ENCODE data around the gene MADD.

MADD gene

GRCh38 chr11:47242596-47243192 lies 27.2 kb upstream of the MADD start:
- no peak for TF ChIP-seq CTCF (IDR thresholded peaks at IDR 0.05; ENCODE audit: low read depth, low read length, missing control alignments)
- DNase-seq (ENCODE audit: low read depth), result no peak
- H3K4me3 ChIP-seq (ENCODE audit: low read depth, low read length), result no peak overlapping the region
- in situ Hi-C loops (cut with HindIII; ENCODE audit: low sequenced_read_pairs), result no loop called here

- in situ Hi-C loops (cut with HindIII; ENCODE audit: low sequenced_read_pairs), result no loop called here
- TF ChIP-seq CTCF (IDR thresholded peaks at IDR 0.05; ENCODE audit: low read depth, low read length, missing control alignments), result no peak
Measured at GRCh38 chr11:47243454-47243853, 26.5 kb upstream of the MADD start.

GRCh38 chr11:47244448-47245350 lies 25.2 kb upstream of the MADD start:
- no peak for DNase-seq (ENCODE audit: low read depth)
- in situ Hi-C loops (cut with HindIII; ENCODE audit: low sequenced_read_pairs), result no loop called here
- H3K4me3 ChIP-seq (ENCODE audit: low read depth, low read length), result no peak overlapping the region
- TF ChIP-seq CTCF (IDR thresholded peaks at IDR 0.05; ENCODE audit: low read depth, low read length, missing control alignments), result no peak

More at GRCh38 chr11:47243454-47243853, 26.5 kb upstream of the MADD start:
- H3K4me3 ChIP-seq (ENCODE audit: low read depth, low read length), result no peak overlapping the region
- no peak for DNase-seq (ENCODE audit: low read depth)

GRCh38 chr11:47245611-47246357 lies 24.1 kb upstream of the MADD start:
- DNase-seq (ENCODE audit: low read depth), result no peak
- no peak for TF ChIP-seq CTCF (IDR thresholded peaks at IDR 0.05; ENCODE audit: low read depth, low read length, missing control alignments)
- in situ Hi-C loops (cut with HindIII; ENCODE audit: low sequenced_read_pairs), result no loop called here
- H3K4me3 ChIP-seq (ENCODE audit: low read depth, low read length), result no peak overlapping the region

- peak overlapping the region; percentile 83 for H3K4me3 ChIP-seq (ENCODE audit: low read depth, low read length)
- no peak for DNase-seq (ENCODE audit: low read depth)
- no peak for TF ChIP-seq CTCF (IDR thresholded peaks at IDR 0.05; ENCODE audit: low read depth, low read length, missing control alignments)
- in situ Hi-C loops (cut with HindIII; ENCODE audit: low sequenced_read_pairs), result no loop called here
Measured at GRCh38 chr11:47247502-47247901, 22.4 kb upstream of the MADD start.

GRCh38 chr11:47248304-47248663 lies 21.6 kb upstream of the MADD start:
- DNase-seq (ENCODE audit: low read depth), result no peak
- TF ChIP-seq CTCF (IDR thresholded peaks at IDR 0.05; ENCODE audit: low read depth, low read length, missing control alignments), result no peak
- in situ Hi-C loops (cut with HindIII; ENCODE audit: low sequenced_read_pairs), result no loop called here
- H3K4me3 ChIP-seq (ENCODE audit: low read depth, low read length), result peak overlapping the region; percentile 83
